ENCODE data around the gene GTF2H2.
"Not testable (repeated sequence)": the region's sequence is repeated elsewhere in the genome, so short reads cannot be mapped to it uniquely, and the experiment has no call there.

GTF2H2 gene

DNA sequence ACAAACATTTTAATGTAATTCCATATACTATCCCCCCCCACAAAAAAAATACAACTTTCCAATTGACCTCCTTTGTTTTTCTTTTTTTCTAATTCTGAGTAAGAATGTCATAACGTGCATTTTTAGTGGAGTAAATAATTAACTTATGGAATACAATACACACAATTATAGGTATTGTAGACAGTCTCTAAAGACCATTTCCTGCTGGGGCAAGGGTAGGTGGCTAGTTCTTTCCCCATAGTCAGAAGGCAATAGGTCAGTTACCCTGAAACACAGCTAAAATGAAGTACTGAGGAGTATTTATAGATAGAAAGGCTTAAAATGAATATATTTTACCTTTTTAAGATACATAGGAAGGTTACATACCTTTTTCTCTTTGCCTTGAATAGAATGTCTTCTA, 6.2 kb downstream of the GTF2H2 start:
- not testable (repeated sequence) for H3K4me1 ChIP-seq; H3K79me2 ChIP-seq; H3K9ac ChIP-seq; H3K9me3 ChIP-seq (ENCODE audit: control insufficient read depth, low read length); H3K36me3 ChIP-seq (ENCODE audit: control insufficient read depth, insufficient read depth, low read length); H3K4me2 ChIP-seq (ENCODE audit: low read length); H2AFZ ChIP-seq; H3K27me3 ChIP-seq (ENCODE audit: control insufficient read depth, insufficient read depth, low read length); H3K27ac ChIP-seq; H3K4me3 ChIP-seq (ENCODE audit: low read depth, low read length)

DNA sequence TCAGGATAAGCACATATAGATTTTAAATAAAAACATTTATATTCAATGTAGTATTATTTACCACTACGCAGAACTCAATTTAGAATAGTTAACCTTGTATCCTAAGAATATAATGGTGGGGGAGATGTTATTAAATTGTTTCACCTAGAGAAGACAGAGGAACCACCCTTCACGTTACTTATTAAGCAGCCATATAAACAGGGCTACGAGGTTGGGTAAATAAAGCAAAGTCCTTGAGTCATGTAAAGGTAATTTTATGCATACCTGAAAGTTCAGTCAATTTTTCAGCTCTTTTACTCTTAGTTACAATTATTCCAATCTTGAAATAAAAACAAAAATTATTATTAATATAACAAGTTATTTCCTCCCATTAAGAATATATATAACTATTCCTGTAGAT, 8.1 kb downstream of the GTF2H2 start:
- H3K9me3 ChIP-seq (ENCODE audit: control insufficient read depth, low read length); H3K4me3 ChIP-seq (ENCODE audit: low read depth, low read length); H3K4me2 ChIP-seq (ENCODE audit: low read length); H3K27ac ChIP-seq; H3K27me3 ChIP-seq (ENCODE audit: control insufficient read depth, insufficient read depth, low read length); H3K4me1 ChIP-seq; H3K79me2 ChIP-seq; H3K36me3 ChIP-seq (ENCODE audit: control insufficient read depth, insufficient read depth, low read length); H3K9ac ChIP-seq; H2AFZ ChIP-seq: not testable (repeated sequence)

DNA sequence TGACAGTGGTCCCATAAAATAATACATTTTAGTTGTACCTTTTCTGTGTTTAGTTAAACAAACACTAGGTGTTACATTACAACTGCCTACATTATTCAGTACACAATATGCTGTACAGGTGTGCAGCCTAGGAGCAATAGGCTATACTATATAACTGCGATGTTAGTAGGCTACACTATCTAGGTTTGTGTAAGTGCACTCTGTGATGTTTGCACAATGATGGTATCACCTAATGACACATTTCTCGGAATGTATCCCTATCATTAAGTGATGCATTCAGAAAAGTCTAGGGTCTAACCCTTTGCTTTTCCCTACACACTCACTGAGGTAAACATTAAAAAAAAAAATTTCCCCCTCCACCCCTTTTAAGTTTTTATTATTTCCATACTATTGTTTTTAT, 22.7 kb downstream of the GTF2H2 start:
- H3K9ac ChIP-seq; H3K27ac ChIP-seq; H3K36me3 ChIP-seq (ENCODE audit: control insufficient read depth, insufficient read depth, low read length); H3K4me2 ChIP-seq (ENCODE audit: low read length); H2AFZ ChIP-seq; H3K79me2 ChIP-seq; H3K9me3 ChIP-seq (ENCODE audit: control insufficient read depth, low read length); H3K4me3 ChIP-seq (ENCODE audit: low read depth, low read length); H3K27me3 ChIP-seq (ENCODE audit: control insufficient read depth, insufficient read depth, low read length); H3K4me1 ChIP-seq: not testable (repeated sequence)

DNA sequence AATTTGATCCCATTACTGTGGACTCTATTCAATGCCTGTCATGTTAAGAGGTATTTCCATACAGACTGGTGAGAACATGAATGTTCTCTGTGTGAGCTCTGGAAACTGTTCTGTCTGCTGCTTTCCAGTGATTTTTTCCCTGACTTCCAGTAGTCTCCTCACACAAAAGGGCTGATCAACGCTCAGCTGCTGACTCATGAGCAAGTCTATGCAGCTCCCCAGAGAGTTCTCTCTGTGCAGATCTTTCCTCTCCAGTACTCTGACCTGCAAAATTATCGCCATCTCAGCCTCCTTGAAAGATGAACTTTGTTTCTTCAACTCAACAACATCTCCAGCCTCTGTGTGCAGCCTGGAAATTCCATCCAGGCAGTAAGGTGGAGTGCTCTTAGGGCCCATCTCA, 23.3 kb downstream of the GTF2H2 start:
- H3K4me3 ChIP-seq (ENCODE audit: low read depth, low read length); H3K27me3 ChIP-seq (ENCODE audit: control insufficient read depth, insufficient read depth, low read length); H3K9ac ChIP-seq; H3K36me3 ChIP-seq (ENCODE audit: control insufficient read depth, insufficient read depth, low read length); H3K4me2 ChIP-seq (ENCODE audit: low read length); H2AFZ ChIP-seq; H3K4me1 ChIP-seq; H3K9me3 ChIP-seq (ENCODE audit: control insufficient read depth, low read length); H3K27ac ChIP-seq; H3K79me2 ChIP-seq: not testable (repeated sequence)

DNA sequence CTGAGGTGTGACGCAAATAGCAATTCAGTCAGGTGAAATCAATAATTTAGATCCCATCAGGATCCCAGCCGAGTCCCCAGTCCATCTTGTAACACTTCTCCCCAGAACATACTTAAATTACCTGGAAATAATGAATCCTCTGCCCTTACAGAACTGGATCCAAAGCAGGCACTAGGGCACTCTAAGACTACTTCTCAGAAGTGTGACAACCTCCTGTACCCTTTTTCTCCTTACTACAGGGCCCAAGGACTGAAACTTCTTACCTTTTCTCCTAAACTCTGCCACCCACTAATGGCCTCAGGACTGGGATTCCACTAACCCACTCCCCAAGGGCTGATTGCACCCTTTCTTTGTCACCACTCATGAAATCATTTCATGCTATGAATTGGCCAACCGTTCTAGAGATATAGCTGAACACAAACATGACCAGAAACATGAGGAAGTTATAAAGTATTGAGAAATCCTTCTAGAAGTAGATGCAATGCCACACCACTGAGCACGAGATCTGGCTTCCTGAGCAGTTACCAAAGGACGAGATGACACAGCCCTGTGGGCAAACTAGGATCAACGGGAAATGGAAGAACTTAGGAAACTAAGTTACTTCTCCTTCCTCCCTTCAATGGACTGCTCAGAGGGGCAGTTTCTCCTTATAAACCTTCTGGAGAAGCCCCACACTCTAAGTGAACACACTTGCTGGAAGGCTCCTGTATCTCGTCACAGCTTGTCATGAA, 36.3 kb downstream of the GTF2H2 start:
- not testable (repeated sequence) for H3K27ac ChIP-seq; H3K4me2 ChIP-seq (ENCODE audit: low read length)

DNA sequence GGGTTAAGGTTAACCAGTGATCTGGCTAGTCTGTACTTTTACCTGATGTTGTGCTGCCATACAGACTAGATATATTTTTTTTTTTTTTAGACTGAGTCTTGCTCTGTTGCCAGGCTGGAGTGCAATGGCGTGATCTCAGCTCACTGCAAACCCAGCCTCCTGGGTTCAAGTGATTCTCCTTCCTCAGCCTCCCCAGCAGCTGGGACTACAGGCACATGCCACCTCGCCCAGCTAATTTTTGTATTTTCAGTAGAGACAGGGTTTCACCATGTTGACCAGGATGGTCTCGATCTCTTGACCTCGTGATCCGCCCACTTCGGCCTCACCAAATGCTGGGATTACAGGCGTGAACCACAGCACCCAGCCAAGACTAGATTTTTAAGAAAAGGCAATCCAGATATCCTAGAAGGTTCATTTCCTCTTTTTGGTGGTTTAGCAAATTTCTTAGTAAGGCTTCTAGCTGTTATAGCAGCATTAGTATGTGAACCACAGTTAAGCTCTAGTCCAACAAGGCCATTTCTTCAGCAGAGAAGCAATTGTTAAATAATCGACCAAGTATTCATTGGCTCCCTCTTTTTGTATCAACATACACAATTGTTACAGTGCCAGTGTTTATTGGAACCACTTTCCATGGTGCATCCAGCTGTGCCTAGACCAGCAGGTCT, 42.1 kb downstream of the GTF2H2 start, which contains the start of gene NAIP:
Gene NAIP, minus strand, starts transcription at position 51 of the 665 bp plus-strand sequence. CDS start 12,424 bp downstream, outside the sequence.
- H3K4me3 ChIP-seq (ENCODE audit: low read depth, low read length); H2AFZ ChIP-seq; H3K27me3 ChIP-seq (ENCODE audit: control insufficient read depth, insufficient read depth, low read length); H3K4me2 ChIP-seq (ENCODE audit: low read length); H3K4me1 ChIP-seq; H3K27ac ChIP-seq; H3K36me3 ChIP-seq (ENCODE audit: control insufficient read depth, insufficient read depth, low read length); H3K9me3 ChIP-seq (ENCODE audit: control insufficient read depth, low read length); H3K79me2 ChIP-seq; H3K9ac ChIP-seq: not testable (repeated sequence)

More for the DNA sequence above, 36.3 kb downstream of the GTF2H2 start:
- H3K79me2 ChIP-seq; H3K9ac ChIP-seq; H3K9me3 ChIP-seq (ENCODE audit: control insufficient read depth, low read length); H3K36me3 ChIP-seq (ENCODE audit: control insufficient read depth, insufficient read depth, low read length); H3K4me1 ChIP-seq; H3K27me3 ChIP-seq (ENCODE audit: control insufficient read depth, insufficient read depth, low read length); H2AFZ ChIP-seq; H3K4me3 ChIP-seq (ENCODE audit: low read depth, low read length): not testable (repeated sequence)

DNA sequence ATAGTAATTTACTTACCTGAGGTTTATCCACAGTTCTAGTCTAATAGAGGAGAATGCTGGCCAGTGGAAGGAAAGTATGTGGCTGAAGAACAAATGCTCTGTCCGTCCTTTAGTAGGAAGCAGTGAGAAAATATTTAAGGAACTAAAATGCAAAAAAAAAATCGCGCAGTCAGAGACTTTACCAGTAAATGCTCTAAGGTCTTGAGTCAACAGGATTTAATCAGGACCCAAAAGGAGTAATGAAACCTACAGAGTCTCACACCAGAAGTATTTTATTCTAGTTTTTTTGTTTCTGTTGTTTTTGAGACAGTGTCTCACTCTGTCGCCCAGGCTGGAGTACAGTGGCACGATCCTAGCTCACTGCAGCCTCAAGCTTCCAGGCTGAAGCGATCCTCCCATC, 46.8 kb downstream of the GTF2H2 start:
- not testable (repeated sequence) for H2AFZ ChIP-seq; H3K27me3 ChIP-seq (ENCODE audit: control insufficient read depth, insufficient read depth, low read length)

DNA sequence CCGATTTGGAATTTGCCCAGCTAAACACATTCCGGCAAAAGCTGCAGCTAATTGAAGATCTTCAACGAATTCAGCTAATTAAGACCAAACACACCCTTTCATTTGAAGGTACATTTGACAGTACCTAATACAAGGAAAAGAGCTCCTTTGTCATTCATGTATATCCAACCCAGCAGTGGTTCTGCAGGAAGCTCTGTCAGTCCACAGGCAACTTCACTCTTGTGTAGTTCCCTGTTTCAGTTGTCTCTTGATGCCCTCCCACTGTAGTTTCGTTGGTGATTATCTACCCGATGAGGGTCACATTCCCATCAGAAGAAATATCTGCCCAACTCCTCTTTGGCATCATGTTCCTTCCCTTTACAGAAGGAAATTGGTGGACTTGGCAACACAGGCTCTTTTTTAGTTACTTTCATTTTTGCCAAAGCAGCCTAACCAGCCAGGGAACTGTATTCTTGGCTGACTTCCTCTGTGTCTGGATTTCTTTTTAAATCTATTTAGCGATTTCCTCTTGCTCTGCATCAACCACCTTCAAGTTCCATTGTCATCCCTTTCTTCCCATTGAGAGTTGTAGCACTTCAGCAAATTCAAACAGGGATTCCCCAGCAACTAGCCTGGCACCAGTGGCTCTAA, 49.0 kb downstream of the GTF2H2 start:
- H3K27me3 ChIP-seq (ENCODE audit: control insufficient read depth, insufficient read depth, low read length); H3K79me2 ChIP-seq; H3K4me2 ChIP-seq (ENCODE audit: low read length); H3K9ac ChIP-seq; H3K9me3 ChIP-seq (ENCODE audit: control insufficient read depth, low read length); H3K27ac ChIP-seq; H3K36me3 ChIP-seq (ENCODE audit: control insufficient read depth, insufficient read depth, low read length); H3K4me3 ChIP-seq (ENCODE audit: low read depth, low read length); H2AFZ ChIP-seq; H3K4me1 ChIP-seq: not testable (repeated sequence)

More for the DNA sequence above, 46.8 kb downstream of the GTF2H2 start:
- H3K4me2 ChIP-seq (ENCODE audit: low read length); H3K4me1 ChIP-seq; H3K79me2 ChIP-seq; H3K27ac ChIP-seq; H3K9me3 ChIP-seq (ENCODE audit: control insufficient read depth, low read length); H3K9ac ChIP-seq; H3K36me3 ChIP-seq (ENCODE audit: control insufficient read depth, insufficient read depth, low read length); H3K4me3 ChIP-seq (ENCODE audit: low read depth, low read length): not testable (repeated sequence)

Data from parathyroid adenoma (tissue), 2 donors.